Lower leg skin (tissue), 3 donors: ENCODE measurements around the gene AGO1.

Source experiments
- POLR2A ChIP-seq, 2 donors: fragments of 450-650 bp; IDR thresholded peaks; one replicate each; pipeline ENCODE4 v1.6.1; 2016 to 2017; ENCODE audit warnings: antibody characterized with exemption in 2 of 2, mild to moderate bottlenecking in 1 of 2, moderate library complexity in 1 of 2
- TF ChIP-seq, protein P1 (sequence below), 3 donors: fragments of 450-650 bp; IDR thresholded peaks; one replicate each; pipeline ENCODE4 v1.5.1; 2016; ENCODE audit warnings: antibody characterized with exemption in 3 of 3, mild to moderate bottlenecking in 3 of 3, moderate library complexity in 2 of 3

GRCh38 chr1:35915693-35916092 is 32.7 kb downstream of the AGO1 start:
- no peak for TF ChIP-seq POLR2A (IDR thresholded peaks at IDR 0.05)
- TF ChIP-seq, protein P1, sequence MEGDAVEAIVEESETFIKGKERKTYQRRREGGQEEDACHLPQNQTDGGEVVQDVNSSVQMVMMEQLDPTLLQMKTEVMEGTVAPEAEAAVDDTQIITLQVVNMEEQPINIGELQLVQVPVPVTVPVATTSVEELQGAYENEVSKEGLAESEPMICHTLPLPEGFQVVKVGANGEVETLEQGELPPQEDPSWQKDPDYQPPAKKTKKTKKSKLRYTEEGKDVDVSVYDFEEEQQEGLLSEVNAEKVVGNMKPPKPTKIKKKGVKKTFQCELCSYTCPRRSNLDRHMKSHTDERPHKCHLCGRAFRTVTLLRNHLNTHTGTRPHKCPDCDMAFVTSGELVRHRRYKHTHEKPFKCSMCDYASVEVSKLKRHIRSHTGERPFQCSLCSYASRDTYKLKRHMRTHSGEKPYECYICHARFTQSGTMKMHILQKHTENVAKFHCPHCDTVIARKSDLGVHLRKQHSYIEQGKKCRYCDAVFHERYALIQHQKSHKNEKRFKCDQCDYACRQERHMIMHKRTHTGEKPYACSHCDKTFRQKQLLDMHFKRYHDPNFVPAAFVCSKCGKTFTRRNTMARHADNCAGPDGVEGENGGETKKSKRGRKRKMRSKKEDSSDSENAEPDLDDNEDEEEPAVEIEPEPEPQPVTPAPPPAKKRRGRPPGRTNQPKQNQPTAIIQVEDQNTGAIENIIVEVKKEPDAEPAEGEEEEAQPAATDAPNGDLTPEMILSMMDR (IDR thresholded peaks at IDR 0.05): no peak
